K562 (cell line): ENCODE measurements around the gene ARHGAP15. TPM values are rescaled to one million over a fixed set of nuclear protein-coding genes. Genes with fewer than 3 reads are reported as not detected.

Experiments used
- ATAC-seq: fragments of 200-7000 bp; cut with Tn5 transposase; 3 replicates; pipeline ENCODE4 v1.9.1; 2020; ENCODE audit warnings: moderate library complexity
- BruUV-seq: library from RNA; stranded (reverse); fragments of 400-500 nt; replicated peaks from 2 replicates; lab custom pipeline; 2021; lab: Mats Ljungman, UMichigan
- CTCF ChIA-PET: fragments of 300-600 bp; formaldehyde crosslinking; extraction: SDS; loops from one replicate; lab custom pipeline; 2021; ENCODE audit warnings: low intra/inter-chr PET ratio; lab: Yijun Ruan, JAX
- POLR2A ChIA-PET: fragments of 300-600, 350-650 bp; sonication (Branson Sonifier 250); formaldehyde crosslinking; extraction: SDS; loops from one replicate; lab custom pipeline; 2021; ENCODE audit warnings: antibody characterized with exemption, inconsistent platforms; lab: Yijun Ruan, JAX
- DNase-seq, 4 experiments: peaks; one replicate each; pipeline versions ENCODE4 v3.0.0 to v3.0.0-alpha.2; 2011 to 2018; ENCODE audit warnings: low spot score in 3 of 4, mixed read lengths in 3 of 4; ENCODE audit errors: extremely low read depth in 1 of 4
- FAIRE-seq: peaks from 2 replicates; lab custom pipeline; 2011; peaks lifted over from hg19 to GRCh38; lab: Jason Lieb, UNC
- H2AFZ ChIP-seq: 2 replicates; pipeline ENCODE4 v1.6.0; 2011; ENCODE audit warnings: low read depth, low read length, control low read depth, inconsistent platforms
- H3K27ac ChIP-seq: fragments of 200-600 bp; 3 replicates; pipeline ENCODE4 v1.8.0; 2011; ENCODE audit warnings: low read depth, mild to moderate bottlenecking, control low read depth, inconsistent platforms, low read length, moderate library complexity, mixed read lengths; ENCODE audit errors: extremely low read depth
- H3K27me3 ChIP-seq, 2 experiments: fragments of 300-600 bp in 1 of 2; 2 replicates in 1 of 2; 3 replicates in 1 of 2; pipeline versions ENCODE4 v1.6.0 to v1.8.0; 2011; ENCODE audit warnings: inconsistent platforms in 2 of 2, low read length in 2 of 2, mild to moderate bottlenecking in 1 of 2, mixed read lengths in 1 of 2, moderate library complexity in 1 of 2; ENCODE audit not compliant: control insufficient read depth in 2 of 2, insufficient read depth in 2 of 2
- H3K36me3 ChIP-seq: fragments of 300-600 bp; 3 replicates; pipeline ENCODE4 v1.8.0; 2011; ENCODE audit warnings: mild to moderate bottlenecking, low read length, inconsistent platforms; ENCODE audit not compliant: control insufficient read depth, insufficient read depth
- H3K4me1 ChIP-seq, 2 experiments: fragments of 200-600 bp in 1 of 2; replicated peaks in 1 of 2; 2 replicates in 1 of 2; 3 replicates in 1 of 2; pipeline versions ENCODE4 v1.5.1 to v1.8.0; 2011; ENCODE audit warnings: inconsistent platforms in 2 of 2, low read length in 2 of 2, mild to moderate bottlenecking in 1 of 2, mixed read lengths in 1 of 2, moderate library complexity in 1 of 2; ENCODE audit not compliant: control insufficient read depth in 2 of 2, insufficient read depth in 2 of 2
- H3K4me2 ChIP-seq: 2 replicates; pipeline ENCODE4 v1.6.1; 2011; ENCODE audit warnings: low read length, control low read depth, inconsistent platforms, mixed read lengths; ENCODE audit not compliant: insufficient read depth
- H3K4me3 ChIP-seq: fragments of 200-600 bp; sonication (generic), shearing (Covaris generic); 2 replicates; pipeline ENCODE4 v1.5.1; 2016; ENCODE audit warnings: control low read depth, inconsistent platforms
- H3K79me2 ChIP-seq: fragments of 200-600 bp; 3 replicates; pipeline ENCODE4 v1.8.0; 2011; ENCODE audit warnings: low read length, inconsistent platforms; ENCODE audit not compliant: control insufficient read depth, insufficient read depth
- H3K9ac ChIP-seq, 2 experiments: 2 replicates each; pipeline versions ENCODE4 v1.6.0 to v1.6.1; 2011; ENCODE audit warnings: low read depth in 2 of 2, low read length in 2 of 2, control low read depth in 1 of 2, inconsistent platforms in 1 of 2, mild to moderate bottlenecking in 1 of 2, mixed read lengths in 1 of 2; ENCODE audit not compliant: insufficient read depth in 1 of 2
- H3K9me1 ChIP-seq: one replicate; pipeline ENCODE4 v1.6.0; 2011; ENCODE audit warnings: inconsistent platforms, mild to moderate bottlenecking, low read length, moderate library complexity; ENCODE audit not compliant: control insufficient read depth, insufficient read depth
- H3K9me3 ChIP-seq: replicated peaks from 2 replicates; pipeline ENCODE4 v1.5.1; 2011; ENCODE audit warnings: low read depth, low read length, inconsistent platforms; ENCODE audit not compliant: control insufficient read depth, insufficient read depth
- H4K20me1 ChIP-seq: replicated peaks from 2 replicates; pipeline ENCODE4 v1.6.1; 2011; ENCODE audit warnings: low read length, inconsistent platforms, mixed read lengths; ENCODE audit not compliant: control insufficient read depth, insufficient read depth
- ARID1B ChIP-seq: fragments of 450-650 bp; IDR thresholded peaks from 2 replicates; pipeline ENCODE4 v1.6.1; 2016; ENCODE audit warnings: antibody characterized with exemption, mild to moderate bottlenecking, inconsistent platforms
- E2F6 ChIP-seq, 2 experiments: IDR thresholded peaks; 2 replicates each; pipeline ENCODE4 v1.6.1; 2011; ENCODE audit warnings: borderline replicate concordance in 1 of 2, control low read depth in 1 of 2, low read depth in 1 of 2, low read length in 1 of 2, mild to moderate bottlenecking in 1 of 2, mixed read lengths in 1 of 2, moderate library complexity in 1 of 2; ENCODE audit not compliant: insufficient read depth in 1 of 2, insufficient read length in 1 of 2, poor library complexity in 1 of 2, severe bottlenecking in 1 of 2; ENCODE audit errors: extremely low read depth in 1 of 2
- KDM1A ChIP-seq, 2 experiments: fragments of 450-650 bp; IDR thresholded peaks; 2 replicates each; pipeline ENCODE4 v1.6.1; 2016; ENCODE audit warnings: mild to moderate bottlenecking in 2 of 2
- KLF1 ChIP-seq: fragments of 450-650 bp; IDR thresholded peaks from 2 replicates; pipeline ENCODE4 v1.6.1; 2016; ENCODE audit warnings: missing genetic modification characterization, missing compliant biosample characterization
- MNT ChIP-seq, 2 experiments: fragments of 450-650 bp; conservative IDR thresholded peaks; 2 replicates each; pipeline ENCODE4 v1.6.1; 2017; ENCODE audit warnings: mild to moderate bottlenecking in 2 of 2, moderate library complexity in 2 of 2
- SOX6 ChIP-seq: fragments of 450-650 bp; IDR thresholded peaks from 2 replicates; pipeline ENCODE4 v1.6.1; 2014; ENCODE audit warnings: mild to moderate bottlenecking
- SRSF9 ChIP-seq: fragments of 200-400 bp; formaldehyde crosslinking; IDR thresholded peaks from 2 replicates; pipeline ENCODE4 v1.6.1; 2017; ENCODE audit warnings: low read depth, low read length, borderline replicate concordance
- ZBTB40 ChIP-seq, 2 experiments: fragments of 450-650 bp in 1 of 2; sonication (generic) in 1 of 2; formaldehyde crosslinking in 1 of 2; IDR thresholded peaks; 2 replicates each; pipeline versions ENCODE4 v1.7.1 to v1.9.0; 2016 to 2022; ENCODE audit warnings: inconsistent platforms in 1 of 2, mild to moderate bottlenecking in 1 of 2, missing genetic modification reagents in 1 of 2
- ZFP1 ChIP-seq: fragments of 450-650 bp; formaldehyde crosslinking; IDR thresholded peaks from 2 replicates; pipeline ENCODE4 v1.4.0; 2020; ENCODE audit warnings: mild to moderate bottlenecking, mixed read lengths
- ZFPM2 ChIP-seq: fragments of 250-450 bp; sonication (Bioruptor Pico); IDR thresholded peaks from 2 replicates; pipeline ENCODE4 v1.5.1; 2022; ENCODE audit warnings: mild to moderate bottlenecking
- ZNF431 ChIP-seq: sonication (generic); formaldehyde crosslinking; IDR thresholded peaks from 2 replicates; pipeline ENCODE4 v1.8.0; 2022; ENCODE audit warnings: mild to moderate bottlenecking, missing genetic modification reagents
- WGBS: fragments of 100-300 bp; shearing (Covaris generic); methylation state at CpG from one replicate; pipeline ENCODE4 v1.1.6; 2016; ENCODE audit warnings: low coverage, mixed read lengths; ENCODE audit not compliant: insufficient coverage; ENCODE audit errors: missing lambda C conversion rate; 5-methylcytosine and 5-hydroxymethylcytosine counted together
- in situ Hi-C: fragments of 300-500 bp; cut with MboI; formaldehyde crosslinking; loops from 4 replicates; pipeline ENCODE4 v1.15.0; 2018; ENCODE audit warnings: inconsistent platforms, mixed read lengths
- intact Hi-C: fragments of 100-400 bp; cut with micrococcal nuclease; formaldehyde crosslinking; loops from 2 replicates; pipeline ENCODE4 v1.14.2; 2022
- polyA plus RNA-seq, 8 experiments: library from polyadenylated mRNA; depleted of rRNA in 4 of 8; stranded (reverse) in 5 of 8; unstranded in 3 of 8; fragments of >200 nt; fragmentation: Nextera tagmentation in 2 of 8; fragmentation: Illumina TruSeq in 1 of 8; extraction: Ambion mirVana in 2 of 8; extraction: Trizol in 1 of 8; gene quantifications; 2 replicates each; pipeline versions ENCODE4 v1.2.1 to v1.2.3, GENCODE V29; 2011 to 2014; ENCODE audit warnings: inconsistent platforms in 1 of 8, missing spikeins in 1 of 8
- total RNA-seq, 7 experiments: library from RNA; depleted of rRNA in 6 of 7; stranded (reverse); fragments of >200 nt in 6 of 7; fragmentation: Illumina TruSeq in 2 of 7; extraction: Trizol in 2 of 7; gene quantifications; 2 replicates each; pipeline versions ENCODE4 v1.2.1 to v1.2.3, GENCODE V29; 2011 to 2021; ENCODE audit warnings: low replicate concordance in 1 of 7

Gene ARHGAP15
- total and polyA plus RNA-seq, 9 of the 15 experiments (the other 6 are each of a cell fraction or from before 2014, with no cell fraction given) = 1.5 to 17.9 (median 7.9) TPM

GRCh38 chr2:143545949-143546255 lies 416.7 kb downstream of the ARHGAP15 start:
- BruUV-seq = no TSS peak
- Histone ChIP-seq H3K36me3 (no peaks in the 10 kb centered on the region), H3K27me3 (no peaks in the 10 kb centered on the region), H3K27ac (no peak overlapping the region), H2AFZ (no peak overlapping the region), H3K4me2 (no peak overlapping the region), H4K20me1 (no peaks in the 10 kb centered on the region), H3K9me1 (no peaks in the 10 kb centered on the region), H3K4me3 (no peak overlapping the region), H3K9me3 (no peaks in the 10 kb centered on the region), H3K4me1 (no peaks in the 10 kb centered on the region), H3K9ac (no peak overlapping the region), H3K79me2 (no peaks in the 10 kb centered on the region)
- ChIA-PET CTCF (no interaction called here), POLR2A (interaction anchor here (0.7 kb wide), 1 partner anchor 88 kb away, joined by 3 read pairs; no protein-coding TSS in a partner anchor)
- DNase-seq (no peak), FAIRE-seq (no peak), ATAC-seq (no peak)
- in situ Hi-C loops (no loop called here), intact Hi-C loops (no loop called here)
- 34% methylated on average over 4 of the region's 4 CpGs for WGBS
- TF ChIP-seq MNT (conservative IDR thresholded peaks at IDR 0.05) (no peak), ZBTB40 (IDR thresholded peaks at IDR 0.05) (no peak), ZBTB40 (CRISPR knock-in tag; IDR thresholded peaks at IDR 0.05) (no peak), SRSF9 (no peak), ZNF431 (CRISPR knock-in tag) (no peak), KDM1A (IDR thresholded peaks at IDR 0.05) (no peak), E2F6 (IDR thresholded peaks at IDR 0.05; ENCODE audit: borderline replicate concordance in 1 of 2, extremely low read depth in 1 of 2, insufficient read depth in 1 of 2, insufficient read length in 1 of 2, low read depth in 1 of 2, low read length in 1 of 2, poor library complexity in 1 of 2, severe bottlenecking in 1 of 2) (no peak), ARID1B (no peak), KLF1 (tag) (no peak), ZFPM2 (CRISPR knock-in tag) (no peak), SOX6 (no peak), ZFP1 (no peak)
